ENCODE measurements around the gene CDCP1.

CDCP1 gene, protein sequence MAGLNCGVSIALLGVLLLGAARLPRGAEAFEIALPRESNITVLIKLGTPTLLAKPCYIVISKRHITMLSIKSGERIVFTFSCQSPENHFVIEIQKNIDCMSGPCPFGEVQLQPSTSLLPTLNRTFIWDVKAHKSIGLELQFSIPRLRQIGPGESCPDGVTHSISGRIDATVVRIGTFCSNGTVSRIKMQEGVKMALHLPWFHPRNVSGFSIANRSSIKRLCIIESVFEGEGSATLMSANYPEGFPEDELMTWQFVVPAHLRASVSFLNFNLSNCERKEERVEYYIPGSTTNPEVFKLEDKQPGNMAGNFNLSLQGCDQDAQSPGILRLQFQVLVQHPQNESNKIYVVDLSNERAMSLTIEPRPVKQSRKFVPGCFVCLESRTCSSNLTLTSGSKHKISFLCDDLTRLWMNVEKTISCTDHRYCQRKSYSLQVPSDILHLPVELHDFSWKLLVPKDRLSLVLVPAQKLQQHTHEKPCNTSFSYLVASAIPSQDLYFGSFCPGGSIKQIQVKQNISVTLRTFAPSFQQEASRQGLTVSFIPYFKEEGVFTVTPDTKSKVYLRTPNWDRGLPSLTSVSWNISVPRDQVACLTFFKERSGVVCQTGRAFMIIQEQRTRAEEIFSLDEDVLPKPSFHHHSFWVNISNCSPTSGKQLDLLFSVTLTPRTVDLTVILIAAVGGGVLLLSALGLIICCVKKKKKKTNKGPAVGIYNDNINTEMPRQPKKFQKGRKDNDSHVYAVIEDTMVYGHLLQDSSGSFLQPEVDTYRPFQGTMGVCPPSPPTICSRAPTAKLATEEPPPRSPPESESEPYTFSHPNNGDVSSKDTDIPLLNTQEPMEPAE

DNA sequence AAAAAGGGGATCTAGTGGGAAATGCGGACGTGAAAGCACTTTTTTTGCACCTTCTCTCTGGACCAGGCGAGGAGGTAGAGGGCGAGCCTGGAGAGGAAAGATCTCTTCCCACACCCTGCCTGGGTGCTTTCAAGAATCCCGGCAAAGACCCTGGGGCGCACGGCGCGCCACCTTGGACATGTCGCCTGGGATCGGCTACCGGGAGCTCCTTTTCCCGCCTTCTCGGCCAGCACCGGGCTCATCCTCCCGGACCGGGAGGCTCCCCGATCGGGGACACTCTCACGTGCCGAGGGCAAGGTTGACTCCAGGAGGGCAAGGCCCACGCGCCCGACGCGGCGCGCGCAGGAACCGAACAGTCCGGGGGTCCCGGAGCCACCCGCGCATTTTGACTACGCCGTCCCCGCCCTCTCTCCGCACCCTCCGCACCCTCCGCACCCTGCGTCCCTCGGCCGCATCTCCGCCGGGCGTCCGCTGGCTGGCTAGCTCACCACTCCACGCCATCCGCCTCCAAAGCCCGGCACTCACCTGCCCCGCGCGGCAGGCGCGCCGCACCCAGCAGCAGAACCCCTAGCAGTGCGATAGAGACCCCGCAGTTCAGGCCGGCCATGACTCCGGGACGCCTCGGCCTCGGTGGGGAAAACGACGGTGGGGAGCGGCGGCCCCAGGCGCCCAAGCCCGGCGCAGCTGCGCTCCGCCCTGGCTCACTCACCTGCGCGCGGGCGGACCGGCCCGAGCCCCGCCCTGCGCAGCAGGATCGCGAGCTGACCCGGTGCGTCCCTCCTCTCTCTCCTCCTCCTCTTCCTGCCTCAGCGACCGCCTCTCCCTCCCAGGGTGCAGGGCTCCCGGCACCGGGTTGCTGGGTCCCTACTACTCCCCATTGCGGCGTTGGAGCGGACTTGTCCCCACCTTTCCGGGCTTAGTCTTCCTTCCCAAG lies at the start of gene CDCP1:
Gene CDCP1 (minus strand): TSS at position 698 of the 934 bp plus-strand sequence. CDS start 91 bp downstream, at position 607.
- DNase-seq (ENCODE audit: low read depth) = no peak

DNA sequence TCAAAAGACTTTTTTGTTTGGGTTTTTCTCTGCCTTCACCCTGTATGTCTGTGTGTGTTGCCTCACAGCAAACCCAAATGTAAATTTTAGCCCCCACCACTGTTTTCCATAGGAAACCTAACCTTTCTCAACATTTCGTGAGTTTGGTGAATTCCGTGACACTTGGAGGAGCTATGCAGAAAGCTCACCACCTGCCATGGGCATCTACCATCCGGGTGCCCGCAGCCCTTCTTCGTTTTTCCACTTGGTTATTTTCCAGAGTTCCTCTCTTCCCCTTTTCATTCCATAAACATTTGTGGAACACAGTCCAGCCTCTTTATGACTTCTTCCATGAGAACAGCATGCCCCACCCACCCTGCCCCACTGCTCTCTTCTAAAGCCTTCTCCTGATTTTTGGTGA lies 48.6 kb upstream of the CDCP1 start:
- DNase-seq (ENCODE audit: low read depth) = no peak

DNA sequence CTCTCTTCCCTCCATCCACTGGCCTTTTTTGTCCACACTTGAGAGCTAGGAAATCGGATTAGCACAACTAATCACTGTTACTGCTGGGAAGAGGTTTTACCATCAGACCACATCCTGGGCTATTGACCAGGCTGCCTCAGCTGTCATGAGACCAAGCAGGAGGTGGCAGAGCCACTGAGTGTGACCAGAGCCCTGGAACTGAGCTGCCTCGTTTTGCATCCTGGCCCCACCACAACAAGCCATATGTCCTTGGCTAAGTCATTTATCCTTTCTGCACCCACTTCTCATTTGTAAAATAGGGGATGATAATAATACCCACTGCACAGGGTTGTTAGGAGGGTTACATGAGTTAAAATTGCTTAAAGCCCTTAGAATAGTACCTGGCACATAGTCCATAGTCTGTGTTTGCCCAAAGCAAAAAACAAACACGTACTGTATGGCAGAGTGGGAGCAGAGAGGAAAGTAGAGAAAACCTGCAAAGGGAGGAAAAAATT lies 45.8 kb upstream of the CDCP1 start:
- DNase-seq (ENCODE audit: low read depth) = no peak

DNA sequence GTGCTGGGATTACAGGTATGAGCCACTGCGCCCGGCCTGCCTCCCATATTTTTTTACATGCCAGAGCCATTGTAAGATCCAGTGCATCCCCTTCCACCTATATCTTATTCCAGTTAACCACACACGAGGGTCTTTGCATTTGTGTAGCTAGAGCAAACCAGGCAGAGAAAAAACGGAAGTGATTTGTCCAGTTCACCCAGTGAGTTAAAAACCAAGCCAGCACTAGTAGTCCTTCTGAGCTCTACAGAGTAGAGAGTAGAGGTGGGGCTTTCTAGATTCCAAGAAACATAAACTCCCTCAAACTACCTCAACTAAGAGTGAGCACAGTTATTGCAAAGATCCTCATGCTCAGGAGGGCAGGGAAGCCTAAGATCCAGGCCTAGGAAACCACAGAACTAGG lies 45.2 kb upstream of the CDCP1 start:
- no peak for DNase-seq (ENCODE audit: low read depth)

DNA sequence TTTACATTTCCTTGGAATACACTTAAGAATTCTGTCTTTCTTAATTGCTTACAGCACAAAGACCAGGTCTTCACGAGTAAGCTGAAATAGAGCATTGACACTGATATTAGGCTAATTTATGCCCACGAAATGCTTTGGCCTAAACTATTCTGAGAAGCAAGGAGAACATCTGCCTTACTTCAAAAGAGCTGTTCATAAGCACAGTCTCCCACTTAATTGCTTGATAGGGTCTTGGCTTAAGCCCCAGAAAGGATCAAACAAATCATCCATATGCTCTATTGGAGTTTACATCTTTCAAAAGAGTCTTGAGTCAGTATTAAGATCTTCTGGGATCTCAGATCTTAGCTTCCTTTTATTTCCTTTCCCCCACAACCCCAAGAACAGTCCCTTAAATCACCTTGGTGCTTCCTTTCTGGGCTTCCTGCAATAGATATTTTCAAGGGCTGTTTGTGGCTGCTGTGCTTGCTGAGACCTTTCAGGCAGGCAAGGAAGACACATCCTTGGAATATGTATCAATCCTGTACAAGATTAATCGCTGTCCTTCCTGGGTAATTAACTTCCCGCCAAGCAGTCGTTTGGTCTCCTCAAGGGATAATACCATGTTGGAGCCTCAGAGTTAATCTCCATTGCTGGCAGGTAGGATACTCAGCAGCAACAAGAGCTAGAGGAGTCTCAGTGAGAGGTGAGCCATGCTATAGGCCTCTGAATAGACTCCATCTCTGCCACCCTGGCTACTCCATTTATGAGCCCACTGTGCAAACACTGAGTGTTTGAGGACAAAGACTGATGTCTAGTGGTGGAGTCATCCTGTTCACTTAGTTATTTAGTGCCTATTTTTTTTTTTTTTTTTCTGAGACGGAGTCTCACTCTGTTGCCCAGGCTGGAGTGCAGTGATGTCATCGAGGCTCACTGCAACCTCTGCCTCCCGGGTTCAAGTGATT lies 42.8 kb upstream of the CDCP1 start:
- no peak for DNase-seq (ENCODE audit: low read depth)

DNA sequence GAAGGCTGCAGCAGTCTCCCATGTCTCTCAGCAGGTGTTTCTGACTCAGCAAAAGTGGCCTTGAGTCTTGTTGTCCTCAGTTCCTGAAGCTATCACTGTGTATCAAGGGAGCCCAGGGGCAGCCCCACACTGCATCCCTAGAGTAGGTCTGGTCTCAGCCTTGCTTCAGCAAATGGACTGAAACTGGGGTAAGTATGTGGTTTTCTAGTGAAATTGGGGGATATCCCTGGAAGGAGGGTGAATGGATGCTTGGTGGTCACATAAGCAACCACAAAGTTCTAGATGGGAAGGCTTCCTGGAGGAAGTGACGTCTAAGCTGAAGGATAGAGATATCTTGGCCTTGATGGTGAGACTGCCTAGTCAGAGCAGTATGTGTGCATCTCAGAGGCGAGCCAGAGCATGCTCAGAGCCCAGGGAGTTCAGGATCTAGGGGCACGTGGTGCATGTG lies 41.5 kb upstream of the CDCP1 start:
- no peak for DNase-seq (ENCODE audit: low read depth)

DNA sequence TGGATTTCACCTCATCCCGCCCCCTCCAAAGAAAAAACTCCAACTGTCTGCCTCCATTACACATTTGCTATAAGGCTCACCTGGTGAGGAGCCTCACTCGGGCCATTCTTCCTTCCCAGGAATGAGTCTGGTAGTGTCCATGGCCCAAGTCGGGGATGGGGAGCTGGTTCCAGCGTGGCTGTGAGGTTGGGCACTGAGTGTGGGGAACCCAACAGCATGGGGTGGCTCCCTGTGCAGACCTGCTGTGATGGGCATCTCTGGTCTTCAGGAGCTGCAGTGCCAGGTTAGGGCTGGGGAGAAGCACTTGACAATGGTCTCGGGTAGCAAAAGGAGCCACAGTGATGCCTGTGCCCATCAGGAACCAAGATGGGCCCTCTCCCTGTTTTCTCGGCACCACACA lies 40.7 kb upstream of the CDCP1 start:
- no peak for DNase-seq (ENCODE audit: low read depth)

DNA sequence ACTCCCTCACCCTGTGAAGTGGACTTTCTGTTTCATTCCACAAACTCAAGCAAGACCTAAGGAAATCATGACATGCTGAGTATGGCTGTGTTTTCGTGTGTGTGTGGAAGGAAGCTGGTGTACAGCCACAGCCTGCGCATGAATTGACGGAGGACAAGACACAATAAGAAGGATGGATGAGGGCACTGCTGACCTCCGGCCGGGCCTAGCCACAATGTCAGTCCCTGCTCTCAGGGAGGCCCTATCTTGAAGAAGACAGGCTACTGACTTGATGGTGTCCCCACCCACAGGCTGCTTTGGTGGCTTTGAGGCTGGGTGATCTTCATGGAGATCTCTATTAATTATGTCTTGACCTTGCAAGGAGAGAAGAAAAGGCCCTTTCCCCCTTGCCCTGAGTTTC lies 39.3 kb upstream of the CDCP1 start:
- no peak for DNase-seq (ENCODE audit: low read depth)

DNA sequence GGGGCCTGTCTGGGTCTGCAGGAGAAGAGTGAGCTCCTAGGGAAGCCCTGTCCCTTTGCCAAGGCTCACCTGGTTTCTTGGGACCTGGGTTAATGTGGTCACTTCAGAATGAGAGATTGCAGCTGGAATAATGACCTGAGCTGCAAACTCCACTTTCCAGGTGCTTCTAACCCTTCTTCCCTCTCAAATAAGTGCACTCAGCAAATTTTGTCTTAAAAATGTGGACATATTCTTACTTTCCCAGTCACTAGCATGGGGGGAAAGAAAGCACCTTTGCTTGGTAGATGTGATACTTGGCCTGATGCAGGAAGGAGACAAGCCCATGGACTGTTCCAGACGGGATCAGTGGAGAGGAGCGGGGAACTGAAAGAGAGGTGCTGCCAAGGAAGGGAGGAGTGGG lies 38.9 kb upstream of the CDCP1 start:
- DNase-seq (ENCODE audit: low read depth) = no peak

DNA sequence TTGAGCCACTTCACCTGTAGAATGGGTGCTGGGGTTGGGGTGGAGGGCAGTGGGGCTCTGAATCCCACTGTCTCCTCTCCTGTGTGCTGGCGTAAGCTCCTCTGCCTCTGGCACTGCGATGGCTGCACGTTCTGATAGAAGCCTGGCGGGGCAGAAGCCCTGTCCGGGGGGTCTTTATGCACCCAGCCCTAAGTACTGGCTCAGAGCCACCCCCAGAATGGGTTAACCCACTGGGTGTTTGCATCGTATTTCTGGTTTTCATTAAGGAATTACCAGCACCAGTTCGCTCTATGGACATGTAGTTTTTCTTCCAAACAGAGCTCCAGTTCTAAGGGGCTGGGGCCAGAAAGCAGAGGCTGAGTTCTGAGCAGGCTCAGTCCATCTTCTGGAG lies 37.7 kb upstream of the CDCP1 start:
- DNase-seq (ENCODE audit: low read depth) = no peak

DNA sequence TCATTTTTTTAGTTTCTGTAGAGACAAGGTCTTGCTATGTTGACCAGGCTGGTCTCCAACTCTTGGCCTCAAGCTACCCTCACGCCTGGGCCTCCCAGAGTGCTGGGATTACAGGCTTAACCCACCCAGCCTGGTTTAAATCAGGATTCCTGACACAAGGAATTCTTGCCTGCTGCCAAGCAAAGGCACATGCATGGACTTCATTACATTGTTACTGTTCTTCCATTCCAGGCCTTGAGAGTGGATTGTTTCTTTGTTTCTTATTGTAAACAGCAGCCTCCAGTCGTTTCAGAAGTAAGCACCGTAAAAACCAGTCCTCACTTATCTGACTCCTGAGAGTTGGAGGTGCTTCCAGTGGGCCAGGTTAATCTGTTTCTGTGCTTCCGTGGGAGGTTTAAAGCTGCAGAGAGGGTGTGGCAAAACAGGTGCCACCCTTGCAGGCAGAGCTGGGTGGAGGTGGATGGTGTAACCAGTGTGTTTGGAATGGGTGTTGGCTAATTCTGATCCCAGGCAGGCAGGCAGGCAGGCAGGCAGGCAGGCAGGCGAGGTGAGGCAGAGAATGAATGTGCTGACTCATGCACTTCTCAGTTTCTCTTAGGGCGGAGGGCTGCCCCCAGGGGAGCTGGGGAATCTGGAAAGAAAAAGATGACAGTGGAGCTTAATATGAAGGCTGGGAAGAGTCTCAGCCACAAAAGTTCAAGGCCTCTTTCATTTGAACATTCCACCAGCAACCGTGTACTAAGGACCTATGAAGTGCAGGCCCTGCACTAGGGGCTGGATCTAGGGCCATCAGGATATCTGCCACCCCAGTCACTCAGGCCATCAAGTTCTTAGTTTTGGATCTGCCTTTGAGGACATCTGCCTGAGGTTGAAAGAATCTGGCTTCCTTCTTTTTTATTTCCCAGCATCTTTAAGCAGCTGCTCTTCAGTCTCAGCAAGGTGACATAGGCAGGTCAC lies 37.0 kb upstream of the CDCP1 start:
- no peak for DNase-seq (ENCODE audit: low read depth)

DNA sequence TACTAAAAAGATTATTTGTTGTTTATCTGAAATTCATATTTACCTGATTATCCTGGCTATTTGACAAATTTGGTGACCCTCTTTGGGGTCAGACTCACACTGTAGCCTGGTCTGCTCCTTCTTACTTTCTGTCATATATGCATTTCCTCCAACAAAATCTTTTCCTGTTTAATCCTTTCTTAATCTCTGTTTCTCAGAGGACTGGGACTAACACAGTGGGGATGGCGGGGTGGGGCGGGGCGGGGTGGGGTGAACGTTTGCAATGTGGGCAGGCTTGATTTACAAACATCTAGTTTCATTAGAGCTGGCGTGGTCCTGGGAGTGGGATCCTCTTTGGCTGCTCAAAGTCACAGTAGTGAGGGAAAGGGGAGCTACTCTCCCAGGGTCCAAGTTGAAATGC lies 35.3 kb upstream of the CDCP1 start:
- no peak for DNase-seq (ENCODE audit: low read depth)

DNA sequence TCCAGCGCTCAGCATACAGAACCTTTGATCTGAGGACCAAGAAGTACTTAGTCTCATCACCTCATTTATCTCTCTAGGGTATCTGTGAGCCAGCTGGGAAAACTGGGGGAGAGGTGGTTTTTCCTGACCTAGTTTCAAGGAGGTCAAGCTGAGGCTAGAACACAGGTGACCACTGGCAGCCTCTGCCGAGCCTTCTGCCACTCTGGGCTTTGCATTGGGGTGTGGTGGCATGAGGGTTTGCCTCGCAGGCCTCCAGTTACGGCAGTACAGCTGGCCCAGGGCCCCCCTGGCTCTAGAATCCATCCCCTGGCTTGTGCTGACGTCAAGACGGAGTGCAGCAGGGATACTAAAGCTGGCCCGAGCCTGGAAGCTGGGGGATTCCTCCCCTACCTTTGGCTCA lies 34.7 kb upstream of the CDCP1 start:
- no peak for DNase-seq (ENCODE audit: low read depth)

DNA sequence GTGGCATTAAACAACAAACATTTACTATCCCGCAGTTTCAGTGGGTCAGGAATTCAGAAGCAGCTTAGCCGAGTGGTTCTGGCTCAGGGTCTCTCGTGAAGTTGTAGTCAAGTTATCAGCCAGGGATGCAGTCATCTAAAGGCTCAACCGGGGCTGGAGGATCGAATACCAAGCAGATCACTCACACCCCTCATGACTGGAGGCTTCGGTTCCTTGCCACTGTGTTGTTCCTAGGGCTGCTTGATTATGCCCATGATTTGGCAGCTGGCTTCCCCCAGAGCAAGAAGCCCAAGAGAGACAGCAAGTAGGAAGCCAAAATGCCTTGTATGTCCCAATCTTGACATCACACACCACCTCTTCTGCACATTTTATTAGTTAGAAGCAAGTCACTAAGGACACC lies 33.9 kb upstream of the CDCP1 start:
- DNase-seq (ENCODE audit: low read depth) = no peak

DNA sequence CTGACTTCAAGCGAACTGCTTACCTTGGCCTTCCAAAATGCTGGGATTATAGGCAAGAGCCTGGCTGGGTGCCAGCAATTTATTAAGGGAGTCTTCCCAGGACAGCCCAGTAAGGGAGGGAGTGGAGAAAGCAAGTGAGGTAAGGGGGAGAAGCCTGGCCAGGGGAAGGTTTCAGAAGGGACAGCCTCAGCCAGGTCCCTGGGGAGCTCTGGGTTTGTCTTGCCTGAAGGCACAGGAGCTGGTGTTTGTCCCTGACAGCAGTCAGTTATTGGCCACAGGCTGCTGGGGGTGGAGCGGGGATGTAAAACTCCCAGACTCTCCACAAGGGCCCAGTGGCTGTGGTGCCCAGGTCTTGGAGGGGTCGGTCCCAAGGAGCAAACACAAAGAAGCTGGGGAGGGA lies 33.0 kb upstream of the CDCP1 start:
- no peak for DNase-seq (ENCODE audit: low read depth)

DNA sequence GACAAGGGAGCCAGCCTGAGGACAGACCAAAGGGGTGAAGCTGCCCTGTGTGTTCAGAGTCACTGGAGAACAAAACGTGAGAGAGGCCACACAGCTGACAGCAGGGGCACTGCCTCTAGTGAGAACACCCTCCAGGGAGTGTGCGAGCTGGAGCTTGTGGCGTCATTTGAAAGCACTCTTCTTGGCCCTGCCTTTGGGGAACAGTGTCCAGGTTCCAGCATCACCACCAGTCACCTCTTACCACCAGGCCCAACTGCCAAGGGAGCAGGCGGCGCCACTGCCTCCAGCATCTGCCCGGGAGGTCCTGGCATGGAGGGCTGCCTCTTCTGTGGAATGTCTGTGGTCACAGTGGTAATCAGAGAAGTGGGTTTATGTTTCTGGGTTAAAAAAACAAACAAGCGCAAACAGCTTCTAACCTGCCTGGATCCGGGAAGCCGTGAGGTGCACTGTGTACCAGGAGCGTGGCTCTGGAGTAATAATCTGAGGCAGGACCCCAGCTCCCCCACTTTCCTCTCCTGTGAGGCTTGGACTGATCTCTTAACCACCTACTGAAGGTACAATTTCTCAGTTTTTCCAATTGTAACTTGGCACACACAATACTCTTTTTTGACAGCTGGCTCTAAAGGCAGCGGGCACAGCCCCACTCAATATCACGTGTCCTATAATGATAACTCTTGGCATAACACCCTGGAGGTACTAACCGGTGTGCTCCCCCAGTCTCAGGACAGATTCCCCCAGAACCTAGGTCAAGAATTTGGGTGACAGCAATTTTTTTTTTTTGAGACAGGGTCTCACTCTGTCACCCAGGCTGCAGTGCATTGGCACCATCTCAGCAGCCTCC lies 32.2 kb upstream of the CDCP1 start:
- DNase-seq (ENCODE audit: low read depth) = no peak

DNA sequence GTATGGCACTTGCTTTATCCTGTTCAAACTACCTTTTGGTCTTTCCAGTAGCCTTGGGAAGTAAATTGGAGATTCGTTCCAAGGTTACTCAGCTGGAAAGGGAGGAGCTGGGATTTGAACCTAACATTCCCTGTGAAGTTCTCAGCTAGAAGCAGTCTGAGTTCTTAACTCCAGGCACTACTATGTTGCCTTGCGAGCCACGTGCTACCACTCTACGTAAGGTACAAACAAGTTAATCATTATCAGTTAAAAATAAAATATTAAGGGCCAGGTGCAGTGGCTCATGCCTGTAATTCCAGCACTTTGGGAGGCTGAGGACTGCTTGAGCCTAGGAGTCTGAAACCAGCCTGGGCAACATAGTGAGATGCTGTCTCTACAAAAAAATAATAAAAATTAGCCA lies 30.7 kb upstream of the CDCP1 start:
- DNase-seq (ENCODE audit: low read depth) = no peak

DNA sequence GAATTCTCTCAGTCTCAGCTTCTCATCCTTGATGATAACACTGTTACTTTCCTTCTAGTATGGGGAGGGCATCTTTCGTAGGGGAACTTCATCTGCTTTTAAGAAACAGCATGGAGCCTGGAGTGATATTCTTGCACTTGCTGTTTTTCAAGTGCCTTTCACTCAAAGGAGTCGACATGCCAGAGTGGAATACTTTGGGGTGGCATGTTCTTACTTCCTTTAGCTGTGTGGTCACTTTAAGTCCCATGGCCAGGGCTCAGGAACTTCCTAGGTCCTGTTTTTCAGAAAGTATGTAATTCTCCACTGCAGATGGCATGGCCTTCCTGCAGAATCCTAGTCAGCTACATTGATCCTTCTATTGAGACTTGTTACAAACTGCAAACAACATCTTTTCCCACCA lies 28.1 kb upstream of the CDCP1 start:
- DNase-seq (ENCODE audit: low read depth) = no peak

DNA sequence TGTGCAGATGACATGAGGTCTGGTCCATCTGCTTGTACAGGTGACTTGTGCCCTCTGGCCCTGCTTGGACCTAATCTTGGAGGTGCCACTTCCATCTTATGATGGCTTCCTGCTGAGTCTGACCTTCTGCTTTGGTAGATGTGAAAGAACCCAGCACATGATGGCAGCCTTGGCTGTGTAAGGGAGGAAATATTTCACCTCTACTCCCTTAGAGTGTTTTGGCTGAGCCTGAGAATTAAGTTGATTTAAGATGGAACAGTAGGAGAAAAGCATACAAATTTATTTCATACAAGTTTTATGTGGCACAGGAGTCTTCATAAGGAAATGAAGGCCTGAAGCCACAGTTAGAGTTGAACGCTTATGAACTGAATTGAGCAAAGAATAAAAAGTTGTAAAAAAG lies 27.6 kb upstream of the CDCP1 start:
- DNase-seq (ENCODE audit: low read depth) = no peak
